Right kidney (tissue), 9 donors: ENCODE data around the gene OR2G2.

Experiments
- DNase-seq: peaks from one replicate; pipeline ENCODE4 v3.0.0-alpha.2; 2016
- long read RNA-seq, 8 donors: transcript quantifications; one replicate each; lab custom pipeline, GENCODE V29; 2026

The OR2G2 gene, protein sequence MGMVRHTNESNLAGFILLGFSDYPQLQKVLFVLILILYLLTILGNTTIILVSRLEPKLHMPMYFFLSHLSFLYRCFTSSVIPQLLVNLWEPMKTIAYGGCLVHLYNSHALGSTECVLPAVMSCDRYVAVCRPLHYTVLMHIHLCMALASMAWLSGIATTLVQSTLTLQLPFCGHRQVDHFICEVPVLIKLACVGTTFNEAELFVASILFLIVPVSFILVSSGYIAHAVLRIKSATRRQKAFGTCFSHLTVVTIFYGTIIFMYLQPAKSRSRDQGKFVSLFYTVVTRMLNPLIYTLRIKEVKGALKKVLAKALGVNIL
- long read RNA-seq, donor 1, result 0 reads
- long read RNA-seq, donor 2, result 0 reads
- long read RNA-seq, donor 3, result 0 reads
- long read RNA-seq, donor 4, result 0 reads
- long read RNA-seq, donor 5, result 0 reads
- long read RNA-seq, donor 6, result 0 reads
- long read RNA-seq, donor 7, result 0 reads
- long read RNA-seq, donor 8, result 0 reads

GRCh38 chr1:247588060-247588459 is at the start of gene OR2G2:
TSS of gene OR2G2 (plus strand) at chr1:247588360. CDS start at chr1:247588360, 0 bp downstream.
- DNase-seq, result no peak

DNA sequence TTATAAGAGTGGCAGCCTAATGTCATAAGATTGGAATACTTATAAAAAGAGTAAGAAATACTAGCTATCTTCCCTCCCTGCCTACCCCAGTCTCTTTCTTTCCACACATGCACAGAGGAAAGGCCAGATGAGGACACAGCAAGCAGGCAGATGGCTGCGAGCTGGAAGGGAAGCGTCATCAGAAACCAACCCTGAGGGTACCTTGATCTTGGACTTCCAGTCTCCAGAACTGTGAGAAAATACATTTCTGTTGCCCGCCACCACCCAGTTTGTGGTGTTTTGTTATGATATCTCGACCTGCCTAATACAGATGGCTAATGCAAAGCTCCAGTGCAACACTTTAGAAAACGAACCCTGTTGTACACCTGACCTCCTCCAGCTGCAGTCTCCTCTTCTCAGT is 49.6 kb upstream of the OR2G2 start:
- no peak for DNase-seq

- no peak for DNase-seq
Observed at GRCh38 chr1:247539215-247539614, 48.9 kb upstream of the OR2G2 start.

GRCh38 chr1:247540581-247540980 is 47.6 kb upstream of the OR2G2 start:
- DNase-seq, result no peak

- no peak for DNase-seq
Observed at GRCh38 chr1:247542811-247543210, 45.3 kb upstream of the OR2G2 start.

GRCh38 chr1:247548092-247548491 is 40.1 kb upstream of the OR2G2 start:
- no peak for DNase-seq

GRCh38 chr1:247548769-247549182 is 39.4 kb upstream of the OR2G2 start, which contains the start of gene GCSAML:
TSS of gene GCSAML (plus strand) at chr1:247549134. CDS start at chr1:247549192, 58 bp downstream.
- no peak for DNase-seq

- no peak for DNase-seq
Observed at GRCh38 chr1:247551721-247552120, 36.4 kb upstream of the OR2G2 start.

DNA sequence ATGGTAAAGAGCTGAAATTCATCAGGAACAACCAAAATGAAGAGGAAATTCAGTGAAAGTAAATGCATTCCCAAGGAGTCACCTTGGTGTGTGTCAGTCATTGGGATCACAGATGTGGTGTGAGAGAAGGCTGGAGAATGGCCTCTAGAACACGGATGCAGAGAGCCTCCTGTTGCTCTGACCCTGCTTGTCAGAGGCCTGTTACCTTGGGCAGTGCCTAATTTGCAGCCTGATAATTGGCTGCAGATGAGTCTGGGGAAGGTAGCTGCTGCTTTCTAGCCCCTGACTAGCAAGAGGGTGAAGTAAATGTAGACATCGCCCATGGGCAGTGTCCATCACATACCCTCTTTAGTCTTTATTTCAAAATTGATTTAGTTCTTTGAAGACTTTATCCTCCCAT is 35.9 kb upstream of the OR2G2 start:
- no peak for DNase-seq

DNA sequence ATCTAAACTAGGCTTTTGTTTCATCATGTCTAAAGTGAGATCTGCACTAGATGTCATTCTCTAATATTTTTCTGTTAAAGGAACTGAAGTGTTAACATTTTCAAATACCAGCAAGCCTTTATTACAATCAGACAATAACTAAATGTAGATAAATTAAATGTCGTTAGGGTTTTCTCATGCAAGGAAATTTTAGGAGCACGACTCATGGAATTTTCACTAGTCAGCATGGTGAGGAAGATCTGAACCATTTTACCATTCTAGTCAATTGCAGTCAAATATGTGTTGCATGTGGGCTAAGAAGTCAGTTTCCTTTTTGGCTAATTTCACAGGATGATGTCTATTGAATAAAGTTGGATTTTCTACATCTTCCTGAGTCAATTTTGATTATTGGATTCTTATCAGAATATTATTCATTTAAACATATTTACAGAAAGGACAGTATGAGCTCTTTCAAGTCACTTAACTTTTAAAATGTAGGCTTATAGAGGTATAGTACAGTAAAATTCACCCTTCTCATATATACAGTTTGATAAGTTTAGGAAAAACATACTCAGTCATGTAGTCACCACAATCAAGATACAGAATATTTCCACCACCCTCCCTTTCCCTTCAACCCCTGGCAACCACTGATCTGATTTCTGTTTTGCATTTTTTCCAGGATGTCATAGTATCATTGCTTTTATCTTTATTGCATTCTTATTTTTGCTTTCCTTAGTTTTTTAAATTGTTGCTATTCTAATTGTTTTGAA is 30.1 kb upstream of the OR2G2 start:
- no peak for DNase-seq

DNA sequence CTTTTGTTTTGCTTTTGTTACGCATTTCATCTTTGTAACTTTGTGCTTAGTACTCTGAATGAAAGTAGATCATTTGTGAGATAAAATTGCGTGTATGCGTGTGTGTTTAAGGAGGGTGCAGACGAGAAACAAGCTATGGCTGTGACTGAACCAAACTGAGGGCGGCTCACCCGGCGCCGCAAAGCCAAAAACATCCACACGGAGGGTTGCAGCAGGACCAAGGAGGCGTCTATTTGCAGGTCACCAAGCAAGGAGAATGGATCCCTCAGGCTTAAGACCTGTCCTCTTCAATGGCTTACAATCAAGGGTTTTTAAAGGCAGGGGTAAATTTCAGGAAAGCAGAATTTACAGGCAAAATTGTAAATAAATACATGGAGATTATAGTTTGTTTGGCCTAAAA is 26.4 kb upstream of the OR2G2 start:
- no peak for DNase-seq

DNA sequence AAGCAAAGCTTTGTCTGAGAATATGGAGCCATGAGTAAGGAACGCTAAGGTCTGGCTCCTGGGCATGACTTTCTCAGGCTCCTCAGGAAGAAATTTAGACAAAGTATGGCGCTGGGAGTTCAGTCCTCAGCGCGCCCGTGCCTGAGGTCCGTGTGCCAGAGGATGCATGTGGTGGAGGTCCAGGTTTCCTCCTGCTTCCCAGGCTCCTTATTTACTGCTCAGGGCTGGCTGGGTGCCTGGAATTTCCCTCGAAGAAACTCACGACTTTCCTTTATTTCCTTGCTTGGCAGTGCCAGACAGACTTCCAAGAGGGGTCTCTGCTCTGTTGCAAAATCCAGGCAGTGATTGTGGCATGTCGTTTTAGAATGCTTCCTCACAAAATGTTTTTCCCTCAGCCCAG is 26.0 kb upstream of the OR2G2 start:
- DNase-seq, result no peak

GRCh38 chr1:247574236-247574635 is 13.9 kb upstream of the OR2G2 start:
- DNase-seq, result no peak

GRCh38 chr1:247574664-247575063 is 13.5 kb upstream of the OR2G2 start:
- DNase-seq, result no peak

- no peak for DNase-seq
Observed at GRCh38 chr1:247576514-247576913, 11.6 kb upstream of the OR2G2 start.

- no peak for DNase-seq
Observed at GRCh38 chr1:247578946-247579460, 9.2 kb upstream of the OR2G2 start.

DNA sequence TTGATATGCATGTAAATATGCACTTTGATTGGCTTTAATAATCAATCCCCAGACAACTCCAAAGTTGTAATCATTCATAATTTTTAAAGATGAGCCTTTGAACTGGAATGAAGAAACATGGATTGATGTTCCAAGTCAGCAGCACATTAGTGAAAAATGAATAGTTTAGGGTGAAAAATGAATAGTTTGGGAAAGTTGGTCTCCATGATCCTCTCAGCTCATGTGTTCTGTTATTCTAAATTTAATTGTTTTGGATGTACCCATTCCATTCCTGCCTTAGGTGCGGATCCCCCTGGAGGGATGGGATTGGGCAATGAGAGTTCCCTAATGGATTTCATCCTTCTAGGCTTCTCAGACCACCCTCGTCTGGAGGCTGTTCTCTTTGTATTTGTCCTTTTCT is 17.1 kb downstream of the OR2G2 start, which contains the start of gene OR2G3:
TSS of gene OR2G3 (plus strand) at position 301 of the 400 bp plus-strand sequence. CDS start at position 301, 0 bp downstream.
- no peak for DNase-seq

- no peak for DNase-seq
Observed at GRCh38 chr1:247613405-247613804, 25.2 kb downstream of the OR2G2 start.

GRCh38 chr1:247614625-247615024 is 26.5 kb downstream of the OR2G2 start:
- DNase-seq, result no peak

DNA sequence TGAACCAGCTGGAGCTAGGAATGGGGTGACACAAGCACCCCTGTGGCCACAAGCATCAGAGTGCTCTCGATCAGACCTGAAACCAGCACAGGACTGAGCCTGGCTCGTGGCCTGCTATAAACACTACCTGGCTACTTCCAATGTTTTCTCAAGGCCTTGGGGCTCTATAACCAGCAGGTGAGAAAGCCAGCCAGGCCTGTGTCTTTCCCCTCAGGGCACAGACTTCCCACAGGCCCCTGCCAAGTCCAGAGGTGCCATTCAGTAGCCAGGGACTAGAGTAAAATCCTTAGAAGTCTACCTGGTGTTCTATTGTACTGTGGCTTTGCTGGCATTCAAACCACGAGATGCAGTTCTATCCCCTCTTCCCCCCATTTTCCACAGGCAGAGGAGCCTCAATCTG is 39.8 kb downstream of the OR2G2 start:
- DNase-seq, result no peak

GRCh38 chr1:247638011-247638410 is 49.9 kb downstream of the OR2G2 start:
- no peak for DNase-seq

- no peak for DNase-seq
Observed at GRCh38 chr1:247638781-247639180, 50.6 kb downstream of the OR2G2 start.
